ENCODE results near the gene STARD3. TPM values are rescaled to one million over a fixed set of nuclear protein-coding genes. Genes with fewer than 3 reads are reported as not detected.

STARD3 gene
- total and polyA plus RNA-seq, 2 of the 13 experiments (the other 11 are each of a cell fraction or from before 2014, with no cell fraction given): 34.6 to 100 TPM

DNA sequence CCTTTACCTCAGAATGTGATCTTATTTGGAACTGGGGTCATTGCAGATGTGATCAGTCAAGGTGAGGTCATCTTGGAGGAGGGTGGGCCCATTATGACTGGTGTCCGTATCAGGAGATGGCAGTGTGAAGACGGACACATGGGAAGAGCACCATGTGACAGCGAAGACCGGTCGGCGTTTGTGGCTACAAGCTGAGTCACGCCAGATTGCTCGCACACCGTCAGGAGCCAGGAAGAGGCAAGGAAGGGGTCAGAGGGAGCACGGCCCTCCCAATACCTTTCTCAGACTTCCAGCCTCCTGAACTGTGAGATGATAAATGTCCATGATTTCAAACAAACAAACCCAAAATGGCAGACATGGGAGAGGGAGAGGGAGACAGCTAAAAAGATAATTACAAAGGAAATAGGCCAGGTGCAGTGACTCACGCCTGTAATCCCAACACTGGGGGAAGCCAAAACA, 13.2 kb downstream of the STARD3 start (continued):
- TF ChIP-seq, protein P1, sequence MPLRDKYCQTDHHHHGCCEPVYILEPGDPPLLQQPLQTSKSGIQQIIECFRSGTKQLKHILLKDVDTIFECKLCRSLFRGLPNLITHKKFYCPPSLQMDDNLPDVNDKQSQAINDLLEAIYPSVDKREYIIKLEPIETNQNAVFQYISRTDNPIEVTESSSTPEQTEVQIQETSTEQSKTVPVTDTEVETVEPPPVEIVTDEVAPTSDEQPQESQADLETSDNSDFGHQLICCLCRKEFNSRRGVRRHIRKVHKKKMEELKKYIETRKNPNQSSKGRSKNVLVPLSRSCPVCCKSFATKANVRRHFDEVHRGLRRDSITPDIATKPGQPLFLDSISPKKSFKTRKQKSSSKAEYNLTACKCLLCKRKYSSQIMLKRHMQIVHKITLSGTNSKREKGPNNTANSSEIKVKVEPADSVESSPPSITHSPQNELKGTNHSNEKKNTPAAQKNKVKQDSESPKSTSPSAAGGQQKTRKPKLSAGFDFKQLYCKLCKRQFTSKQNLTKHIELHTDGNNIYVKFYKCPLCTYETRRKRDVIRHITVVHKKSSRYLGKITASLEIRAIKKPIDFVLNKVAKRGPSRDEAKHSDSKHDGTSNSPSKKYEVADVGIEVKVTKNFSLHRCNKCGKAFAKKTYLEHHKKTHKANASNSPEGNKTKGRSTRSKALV (CRISPR knock-in tag; IDR thresholded peaks at IDR 0.05): no peak
- TF ChIP-seq SP2 (CRISPR knock-in tag; IDR thresholded peaks at IDR 0.05): no peak
- TF ChIP-seq PHB2 (IDR thresholded peaks at IDR 0.05; ENCODE audit: partially characterized antibody): no peak
- TF ChIP-seq NONO (IDR thresholded peaks at IDR 0.05): no peak
- no peak for TF ChIP-seq NONO (CRISPR knock-in tag; conservative IDR thresholded peaks at IDR 0.05)
- no peak for TF ChIP-seq MXD4 (CRISPR knock-in tag; IDR thresholded peaks at IDR 0.05)
- no peak for TF ChIP-seq ZKSCAN5 (CRISPR knock-in tag; IDR thresholded peaks at IDR 0.05)
- TF ChIP-seq, protein P2, sequence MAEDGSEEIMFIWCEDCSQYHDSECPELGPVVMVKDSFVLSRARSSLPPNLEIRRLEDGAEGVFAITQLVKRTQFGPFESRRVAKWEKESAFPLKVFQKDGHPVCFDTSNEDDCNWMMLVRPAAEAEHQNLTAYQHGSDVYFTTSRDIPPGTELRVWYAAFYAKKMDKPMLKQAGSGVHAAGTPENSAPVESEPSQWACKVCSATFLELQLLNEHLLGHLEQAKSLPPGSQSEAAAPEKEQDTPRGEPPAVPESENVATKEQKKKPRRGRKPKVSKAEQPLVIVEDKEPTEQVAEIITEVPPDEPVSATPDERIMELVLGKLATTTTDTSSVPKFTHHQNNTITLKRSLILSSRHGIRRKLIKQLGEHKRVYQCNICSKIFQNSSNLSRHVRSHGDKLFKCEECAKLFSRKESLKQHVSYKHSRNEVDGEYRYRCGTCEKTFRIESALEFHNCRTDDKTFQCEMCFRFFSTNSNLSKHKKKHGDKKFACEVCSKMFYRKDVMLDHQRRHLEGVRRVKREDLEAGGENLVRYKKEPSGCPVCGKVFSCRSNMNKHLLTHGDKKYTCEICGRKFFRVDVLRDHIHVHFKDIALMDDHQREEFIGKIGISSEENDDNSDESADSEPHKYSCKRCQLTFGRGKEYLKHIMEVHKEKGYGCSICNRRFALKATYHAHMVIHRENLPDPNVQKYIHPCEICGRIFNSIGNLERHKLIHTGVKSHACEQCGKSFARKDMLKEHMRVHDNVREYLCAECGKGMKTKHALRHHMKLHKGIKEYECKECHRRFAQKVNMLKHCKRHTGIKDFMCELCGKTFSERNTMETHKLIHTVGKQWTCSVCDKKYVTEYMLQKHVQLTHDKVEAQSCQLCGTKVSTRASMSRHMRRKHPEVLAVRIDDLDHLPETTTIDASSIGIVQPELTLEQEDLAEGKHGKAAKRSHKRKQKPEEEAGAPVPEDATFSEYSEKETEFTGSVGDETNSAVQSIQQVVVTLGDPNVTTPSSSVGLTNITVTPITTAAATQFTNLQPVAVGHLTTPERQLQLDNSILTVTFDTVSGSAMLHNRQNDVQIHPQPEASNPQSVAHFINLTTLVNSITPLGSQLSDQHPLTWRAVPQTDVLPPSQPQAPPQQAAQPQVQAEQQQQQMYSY (CRISPR knock-in tag; IDR thresholded peaks at IDR 0.05): no peak
- TF ChIP-seq PCBP1 (IDR thresholded peaks at IDR 0.05; ENCODE audit: borderline replicate concordance, low read depth, low read length): no peak
- TF ChIP-seq, protein P3, sequence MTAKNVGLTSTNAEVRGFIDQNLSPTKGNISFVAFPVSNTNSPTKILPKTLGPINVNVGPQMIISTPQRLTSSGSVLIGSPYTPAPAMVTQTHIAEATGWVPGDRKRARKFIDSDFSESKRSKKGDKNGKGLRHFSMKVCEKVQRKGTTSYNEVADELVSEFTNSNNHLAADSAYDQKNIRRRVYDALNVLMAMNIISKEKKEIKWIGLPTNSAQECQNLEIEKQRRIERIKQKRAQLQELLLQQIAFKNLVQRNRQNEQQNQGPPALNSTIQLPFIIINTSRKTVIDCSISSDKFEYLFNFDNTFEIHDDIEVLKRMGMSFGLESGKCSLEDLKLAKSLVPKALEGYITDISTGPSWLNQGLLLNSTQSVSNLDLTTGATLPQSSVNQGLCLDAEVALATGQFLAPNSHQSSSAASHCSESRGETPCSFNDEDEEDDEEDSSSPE (CRISPR knock-in tag; IDR thresholded peaks at IDR 0.05): no peak
- TF ChIP-seq, protein P4, sequence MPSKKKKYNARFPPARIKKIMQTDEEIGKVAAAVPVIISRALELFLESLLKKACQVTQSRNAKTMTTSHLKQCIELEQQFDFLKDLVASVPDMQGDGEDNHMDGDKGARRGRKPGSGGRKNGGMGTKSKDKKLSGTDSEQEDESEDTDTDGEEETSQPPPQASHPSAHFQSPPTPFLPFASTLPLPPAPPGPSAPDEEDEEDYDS (CRISPR knock-in tag; IDR thresholded peaks at IDR 0.05): no peak

Measured in HepG2 (cell line).